Measurements from ENCODE around the gene TMEM72.

TMEM72 gene

GRCh38 chr10:44927352-44927751 is 16.2 kb downstream of the TMEM72 start:
- Histone ChIP-seq H3K27ac (ENCODE audit: insufficient read depth in 1 of 2, low read depth in 1 of 2, low read length in 2 of 2, poor library complexity in 1 of 2, severe bottlenecking in 2 of 2) (no peak overlapping the region), H3K27me3 (replicated peaks in 2 of 5; ENCODE audit: control insufficient read depth in 4 of 5, insufficient read depth in 5 of 5, low read length in 4 of 5) (no peaks in the 10 kb centered on the region), H3K4me1 (ENCODE audit: control extremely low read depth in 1 of 4, control insufficient read depth in 4 of 4, insufficient read depth in 4 of 4, low read length in 3 of 4) (peaks cover 0 to 4% (median 0%) of the 10 kb centered on the region in 4 experiments), H3K9me3 (ENCODE audit: control extremely low read depth in 1 of 5, control insufficient read depth in 4 of 5, insufficient read depth in 2 of 5, low read depth in 1 of 5, low read length in 4 of 5) (no peaks in the 10 kb centered on the region), H3K4me3 (ENCODE audit: control insufficient read depth in 1 of 7, extremely low read depth in 1 of 7, insufficient read depth in 4 of 7, low read depth in 2 of 7, low read length in 6 of 7) (no peak overlapping the region), H3K36me3 (ENCODE audit: control insufficient read depth in 4 of 4, insufficient read depth in 4 of 4, low read length in 3 of 4) (no peaks in the 10 kb centered on the region)
- DNase-seq, result no peak
- ChIA-PET POLR2A (interaction anchor here (0.5 kb wide), 1 partner anchor 45 kb away, joined by 3 read pairs; no protein-coding TSS in a partner anchor), CTCF (interaction anchor here (1.1 to 1.5 kb wide), 3 partner anchors 21 to 52 kb away, joined by 3 to 4 read pairs (median 3); partner anchors contain the start of gene DEPP1)
- 100% methylated on average over 2 of the region's 2 CpGs for WGBS (ENCODE audit: insufficient coverage)

- no peak overlapping the region for H3K27ac ChIP-seq (ENCODE audit: insufficient read depth in 1 of 2, low read depth in 1 of 2, low read length in 2 of 2, poor library complexity in 1 of 2, severe bottlenecking in 2 of 2)
- H3K4me3 ChIP-seq (ENCODE audit: control insufficient read depth in 1 of 7, extremely low read depth in 1 of 7, insufficient read depth in 4 of 7, low read depth in 2 of 7, low read length in 6 of 7), result no peak overlapping the region
- CTCF ChIA-PET, result interaction anchor here (0.8 to 1.4 kb wide), 9 partner anchors 22 to 1024 kb away, joined by 3 to 6 read pairs (median 3); no protein-coding TSS in a partner anchor
- no peak for DNase-seq
- no peaks in the 10 kb centered on the region for H3K36me3 ChIP-seq (ENCODE audit: control insufficient read depth in 4 of 4, insufficient read depth in 4 of 4, low read length in 3 of 4)
- H3K27me3 ChIP-seq (replicated peaks in 2 of 5; ENCODE audit: control insufficient read depth in 4 of 5, insufficient read depth in 5 of 5, low read length in 4 of 5), result no peaks in the 10 kb centered on the region
- peaks cover 0 to 7% (median 6%) of the 10 kb centered on the region in 4 experiments for H3K4me1 ChIP-seq (ENCODE audit: control extremely low read depth in 1 of 4, control insufficient read depth in 4 of 4, insufficient read depth in 4 of 4, low read length in 3 of 4)
- H3K9me3 ChIP-seq (ENCODE audit: control extremely low read depth in 1 of 5, control insufficient read depth in 4 of 5, insufficient read depth in 2 of 5, low read depth in 1 of 5, low read length in 4 of 5), result no peaks in the 10 kb centered on the region
- POLR2A ChIA-PET, result no interaction called here
Measured at GRCh38 chr10:44928462-44928861, 17.3 kb downstream of the TMEM72 start.

GRCh38 chr10:44929356-44930255 is 18.5 kb downstream of the TMEM72 start:
- POLR2A ChIA-PET, result no interaction called here
- no peak for DNase-seq
- CTCF ChIA-PET, result interaction anchor here (0.8 to 1.4 kb wide), 7 partner anchors 47 to 1025 kb away, joined by 3 to 5 read pairs (median 3); no protein-coding TSS in a partner anchor
- peaks cover 0 to 7% (median 6%) of the 10 kb centered on the region in 4 experiments for H3K4me1 ChIP-seq (ENCODE audit: control extremely low read depth in 1 of 4, control insufficient read depth in 4 of 4, insufficient read depth in 4 of 4, low read length in 3 of 4)
- H3K9me3 ChIP-seq (ENCODE audit: control extremely low read depth in 1 of 5, control insufficient read depth in 4 of 5, insufficient read depth in 2 of 5, low read depth in 1 of 5, low read length in 4 of 5), result no peaks in the 10 kb centered on the region
- 97% methylated on average over 7 of the region's 8 CpGs for WGBS (ENCODE audit: insufficient coverage)
- no peak overlapping the region for H3K4me3 ChIP-seq (ENCODE audit: control insufficient read depth in 1 of 7, extremely low read depth in 1 of 7, insufficient read depth in 4 of 7, low read depth in 2 of 7, low read length in 6 of 7)
- H3K27me3 ChIP-seq (replicated peaks in 2 of 5; ENCODE audit: control insufficient read depth in 4 of 5, insufficient read depth in 5 of 5, low read length in 4 of 5), result no peaks in the 10 kb centered on the region
- H3K36me3 ChIP-seq (ENCODE audit: control insufficient read depth in 4 of 4, insufficient read depth in 4 of 4, low read length in 3 of 4), result no peaks in the 10 kb centered on the region
- no peak overlapping the region for H3K27ac ChIP-seq (ENCODE audit: insufficient read depth in 1 of 2, low read depth in 1 of 2, low read length in 2 of 2, poor library complexity in 1 of 2, severe bottlenecking in 2 of 2)

GRCh38 chr10:44930904-44931620 is 19.9 kb downstream of the TMEM72 start:
- Histone ChIP-seq H3K9me3 (ENCODE audit: control extremely low read depth in 1 of 5, control insufficient read depth in 4 of 5, insufficient read depth in 2 of 5, low read depth in 1 of 5, low read length in 4 of 5) (no peaks in the 10 kb centered on the region), H3K27ac (ENCODE audit: insufficient read depth in 1 of 2, low read depth in 1 of 2, low read length in 2 of 2, poor library complexity in 1 of 2, severe bottlenecking in 2 of 2) (no peak overlapping the region), H3K27me3 (replicated peaks in 2 of 5; ENCODE audit: control insufficient read depth in 4 of 5, insufficient read depth in 5 of 5, low read length in 4 of 5) (no peaks in the 10 kb centered on the region), H3K4me1 (ENCODE audit: control extremely low read depth in 1 of 4, control insufficient read depth in 4 of 4, insufficient read depth in 4 of 4, low read length in 3 of 4) (peaks cover 1 to 16% (median 14%) of the 10 kb centered on the region in 4 experiments), H3K4me3 (ENCODE audit: control insufficient read depth in 1 of 7, extremely low read depth in 1 of 7, insufficient read depth in 4 of 7, low read depth in 2 of 7, low read length in 6 of 7) (no peak overlapping the region), H3K36me3 (ENCODE audit: control insufficient read depth in 4 of 4, insufficient read depth in 4 of 4, low read length in 3 of 4) (no peaks in the 10 kb centered on the region)
- CTCF ChIA-PET, result interaction anchor here (0.9 to 6.0 kb wide), 8 partner anchors 15 to 68 kb away, joined by 3 to 70 read pairs (median 5); partner anchors contain the start of gene TMEM72
- POLR2A ChIA-PET, result no interaction called here
- 100% methylated on average over 3 of the region's 4 CpGs for WGBS (ENCODE audit: insufficient coverage)
- no peak for DNase-seq

GRCh38 chr10:44931621-44932516 is 20.7 kb downstream of the TMEM72 start:
- WGBS (ENCODE audit: insufficient coverage), result 97% methylated on average over 6 of the region's 10 CpGs
- POLR2A ChIA-PET, result no interaction called here

More at GRCh38 chr10:44931621-44932516, 20.7 kb downstream of the TMEM72 start:
- CTCF ChIA-PET, result interaction anchor here (0.9 to 6.0 kb wide), 21 partner anchors 9 to 72 kb away, joined by 3 to 84 read pairs (median 6); partner anchors contain the start of genes DEPP1 and TMEM72
- Histone ChIP-seq H3K27me3 (replicated peaks in 2 of 5; ENCODE audit: control insufficient read depth in 4 of 5, insufficient read depth in 5 of 5, low read length in 4 of 5) (no peaks in the 10 kb centered on the region), H3K27ac (ENCODE audit: insufficient read depth in 1 of 2, low read depth in 1 of 2, low read length in 2 of 2, poor library complexity in 1 of 2, severe bottlenecking in 2 of 2) (no peak overlapping the region), H3K4me1 (ENCODE audit: control extremely low read depth in 1 of 4, control insufficient read depth in 4 of 4, insufficient read depth in 4 of 4, low read length in 3 of 4) (peaks cover 5 to 24% (median 21%) of the 10 kb centered on the region in 4 experiments), H3K4me3 (ENCODE audit: control insufficient read depth in 1 of 7, extremely low read depth in 1 of 7, insufficient read depth in 4 of 7, low read depth in 2 of 7, low read length in 6 of 7) (no peak overlapping the region), H3K9me3 (ENCODE audit: control extremely low read depth in 1 of 5, control insufficient read depth in 4 of 5, insufficient read depth in 2 of 5, low read depth in 1 of 5, low read length in 4 of 5) (no peaks in the 10 kb centered on the region), H3K36me3 (ENCODE audit: control insufficient read depth in 4 of 4, insufficient read depth in 4 of 4, low read length in 3 of 4) (no peaks in the 10 kb centered on the region)
- no peak for DNase-seq
